Measurements from ENCODE around the gene MAP3K2. TPM values are rescaled to one million over a fixed set of nuclear protein-coding genes. Genes with fewer than 3 reads are reported as not detected.

Gene MAP3K2
- total and polyA plus RNA-seq, 10 of the 15 experiments (the other 5 are each of a cell fraction or from before 2014, with no cell fraction given): 2.7 to 39.6 (median 16.1) TPM

DNA sequence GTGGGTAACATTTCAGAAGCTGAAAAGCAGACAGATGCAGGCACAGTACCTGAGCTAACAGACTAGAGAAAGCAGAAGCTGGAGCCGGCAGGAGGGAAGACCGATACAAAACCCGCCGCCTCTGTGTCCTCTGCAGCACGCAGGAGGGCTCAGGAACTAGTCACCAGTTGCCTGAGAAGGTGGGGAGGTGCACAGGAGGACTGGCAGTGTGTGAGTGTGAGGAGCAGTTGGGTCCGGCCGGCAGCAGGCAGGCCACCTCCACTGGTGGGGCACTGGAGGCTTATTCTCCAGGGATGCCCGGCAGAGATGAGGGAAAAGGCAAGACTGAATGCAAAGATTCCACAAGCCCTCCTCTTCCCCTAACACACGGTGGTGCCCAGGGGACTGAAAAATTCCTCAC lies 112.0 kb downstream of the MAP3K2 start (continued):
- TF ChIP-seq ZBTB11 (CRISPR knock-in tag; IDR thresholded peaks at IDR 0.05) (no peak), HSF1 (IDR thresholded peaks at IDR 0.05; ENCODE audit: low read depth, low read length) (no peak), IKZF2 (IDR thresholded peaks at IDR 0.05) (no peak), POLR2A (IDR thresholded peaks at IDR 0.05; ENCODE audit: low read depth, low read length) (no peak), REST (IDR thresholded peaks at IDR 0.05; ENCODE audit: low read depth, low read length) (no peak), CBX3 (IDR thresholded peaks at IDR 0.05; ENCODE audit: borderline replicate concordance, low read depth) (no peak), STAT1 (conservative IDR thresholded peaks at IDR 0.05) (no peak)
- TF ChIP-seq, protein P1, sequence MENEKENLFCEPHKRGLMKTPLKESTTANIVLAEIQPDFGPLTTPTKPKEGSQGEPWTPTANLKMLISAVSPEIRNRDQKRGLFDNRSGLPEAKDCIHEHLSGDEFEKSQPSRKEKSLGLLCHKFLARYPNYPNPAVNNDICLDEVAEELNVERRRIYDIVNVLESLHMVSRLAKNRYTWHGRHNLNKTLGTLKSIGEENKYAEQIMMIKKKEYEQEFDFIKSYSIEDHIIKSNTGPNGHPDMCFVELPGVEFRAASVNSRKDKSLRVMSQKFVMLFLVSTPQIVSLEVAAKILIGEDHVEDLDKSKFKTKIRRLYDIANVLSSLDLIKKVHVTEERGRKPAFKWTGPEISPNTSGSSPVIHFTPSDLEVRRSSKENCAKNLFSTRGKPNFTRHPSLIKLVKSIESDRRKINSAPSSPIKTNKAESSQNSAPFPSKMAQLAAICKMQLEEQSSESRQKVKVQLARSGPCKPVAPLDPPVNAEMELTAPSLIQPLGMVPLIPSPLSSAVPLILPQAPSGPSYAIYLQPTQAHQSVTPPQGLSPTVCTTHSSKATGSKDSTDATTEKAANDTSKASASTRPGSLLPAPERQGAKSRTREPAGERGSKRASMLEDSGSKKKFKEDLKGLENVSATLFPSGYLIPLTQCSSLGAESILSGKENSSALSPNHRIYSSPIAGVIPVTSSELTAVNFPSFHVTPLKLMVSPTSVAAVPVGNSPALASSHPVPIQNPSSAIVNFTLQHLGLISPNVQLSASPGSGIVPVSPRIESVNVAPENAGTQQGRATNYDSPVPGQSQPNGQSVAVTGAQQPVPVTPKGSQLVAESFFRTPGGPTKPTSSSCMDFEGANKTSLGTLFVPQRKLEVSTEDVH (IDR thresholded peaks at IDR 0.05; ENCODE audit: low read depth, partially characterized antibody): no peak
